LNCaP clone FGC (cell line): ENCODE data around the gene NPAT.

Experiments used
- DNase-seq: peaks from one replicate; pipeline ENCODE4 v3.0.0-alpha.2; 2011; ENCODE audit warnings: low read depth
- H3K4me3 ChIP-seq: 2 replicates; pipeline ENCODE4 v1.5.1; 2011; ENCODE audit warnings: mild to moderate bottlenecking, low read depth, low read length, control low read depth
- CTCF ChIP-seq: IDR thresholded peaks from 2 replicates; pipeline ENCODE4 v1.5.1; 2012; ENCODE audit warnings: mild to moderate bottlenecking; ENCODE audit not compliant: control insufficient read depth, insufficient read depth; ENCODE audit errors: extremely low read depth

NPAT gene

GRCh38 chr11:108203075-108203474 lies 19.4 kb downstream of the NPAT start:
- no peak for TF ChIP-seq CTCF
- DNase-seq: no peak
- H3K4me3 ChIP-seq: no peak overlapping the region

GRCh38 chr11:108199446-108200321 lies 22.8 kb downstream of the NPAT start:
- TF ChIP-seq CTCF: no peak
- no peak for DNase-seq
- H3K4me3 ChIP-seq: no peak overlapping the region

GRCh38 chr11:108198833-108199232 lies 23.6 kb downstream of the NPAT start:
- no peak for DNase-seq
- no peak for TF ChIP-seq CTCF
- H3K4me3 ChIP-seq: no peak overlapping the region

DNA sequence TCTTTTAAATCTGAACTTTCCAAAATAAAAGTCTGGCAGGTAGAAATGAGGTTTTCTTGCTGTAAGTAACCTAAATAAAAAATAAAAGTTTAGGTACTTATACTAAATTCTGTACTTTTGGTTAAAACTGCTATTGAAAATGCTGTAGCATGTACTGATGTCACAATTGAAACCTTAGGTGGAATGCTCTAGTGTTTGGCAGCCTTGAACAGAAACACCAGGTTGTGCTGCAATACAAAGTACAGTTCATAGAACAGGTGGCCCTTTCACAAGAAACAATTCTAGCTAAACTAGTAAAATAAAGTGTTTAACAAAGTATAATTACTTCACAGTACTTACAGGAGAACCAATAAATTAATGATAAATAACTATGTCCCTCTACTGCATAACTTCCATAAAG lies 25.1 kb downstream of the NPAT start:
- no peak overlapping the region for H3K4me3 ChIP-seq
- DNase-seq: no peak
- TF ChIP-seq CTCF: no peak

- TF ChIP-seq CTCF: no peak
These were observed 25.5 kb downstream of the NPAT start for GRCh38 chr11:108196901-108197300.

DNA sequence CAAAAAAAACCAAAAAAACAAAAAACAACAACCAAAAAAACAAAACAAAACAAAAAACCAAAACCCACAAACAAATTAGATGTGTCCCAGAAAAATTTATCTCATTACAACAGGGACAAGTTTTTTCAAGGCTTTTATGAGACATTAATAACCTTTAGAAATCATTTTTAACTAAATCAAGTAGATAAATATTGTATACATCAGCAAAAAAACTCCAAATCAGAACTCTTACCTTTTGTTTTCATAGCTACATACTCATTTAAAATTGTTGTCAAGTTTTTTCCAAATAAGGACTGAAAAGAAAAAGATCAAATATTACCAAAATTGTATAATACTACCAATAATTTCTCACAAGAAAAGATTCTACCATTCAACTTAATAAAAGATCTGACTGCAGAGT lies 28.7 kb downstream of the NPAT start:
- no peak for DNase-seq
- no peak overlapping the region for H3K4me3 ChIP-seq
- TF ChIP-seq CTCF: no peak

More at GRCh38 chr11:108196901-108197300, 25.5 kb downstream of the NPAT start:
- H3K4me3 ChIP-seq: no peak overlapping the region
- no peak for DNase-seq

DNA sequence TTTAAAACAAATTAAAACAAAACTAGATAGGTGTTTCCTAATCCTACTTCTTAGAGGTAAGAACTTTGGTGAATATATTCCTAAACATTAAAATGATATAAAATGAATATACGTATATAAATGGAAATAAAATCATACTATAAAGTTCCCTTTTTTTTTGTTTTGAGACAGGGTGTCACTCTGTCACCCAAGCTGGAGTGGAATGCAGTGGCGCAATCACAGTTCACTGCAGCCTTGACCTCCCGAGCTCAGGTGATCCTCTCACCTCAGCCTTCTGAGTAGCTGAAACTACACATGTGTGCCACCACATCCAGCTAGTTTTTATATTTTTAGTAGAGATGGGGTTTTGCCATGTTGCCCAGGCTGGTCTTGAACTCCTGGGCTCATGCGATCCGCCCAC lies 44.9 kb downstream of the NPAT start:
- TF ChIP-seq CTCF: no peak
- DNase-seq: no peak
- H3K4me3 ChIP-seq: no peak overlapping the region
